ENCODE measurements around the gene SYNDIG1.

DNA sequence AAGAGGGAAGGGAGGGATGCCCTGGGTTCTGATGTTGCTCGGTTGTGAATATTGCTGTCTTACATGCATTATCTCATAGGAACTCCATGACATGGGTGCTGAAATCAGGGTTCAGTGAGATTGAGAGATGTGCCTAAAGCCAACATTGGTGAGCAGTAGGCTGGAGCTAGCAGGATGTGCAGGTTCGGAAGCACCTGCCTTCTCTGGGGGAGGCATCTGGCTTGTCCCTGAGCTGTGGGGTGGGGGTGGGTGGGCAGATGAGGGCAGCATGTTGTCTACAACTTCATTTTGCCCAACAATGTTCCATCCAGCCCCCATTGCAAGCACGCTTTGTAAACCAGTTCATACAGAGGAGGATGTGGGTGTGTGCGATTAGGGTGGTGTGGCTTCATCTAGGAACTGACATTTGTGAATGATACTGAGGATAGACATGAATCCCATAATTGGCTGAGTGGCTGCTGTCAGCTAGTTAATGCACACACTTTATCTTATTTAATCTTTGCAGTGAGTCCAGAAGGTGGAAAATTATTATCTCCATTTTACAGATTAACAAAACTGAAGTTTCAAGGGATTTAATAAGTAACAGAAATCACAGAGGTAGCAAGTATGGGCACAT lies 119.4 kb downstream of the SYNDIG1 start:
- TF ChIP-seq, protein P1, sequence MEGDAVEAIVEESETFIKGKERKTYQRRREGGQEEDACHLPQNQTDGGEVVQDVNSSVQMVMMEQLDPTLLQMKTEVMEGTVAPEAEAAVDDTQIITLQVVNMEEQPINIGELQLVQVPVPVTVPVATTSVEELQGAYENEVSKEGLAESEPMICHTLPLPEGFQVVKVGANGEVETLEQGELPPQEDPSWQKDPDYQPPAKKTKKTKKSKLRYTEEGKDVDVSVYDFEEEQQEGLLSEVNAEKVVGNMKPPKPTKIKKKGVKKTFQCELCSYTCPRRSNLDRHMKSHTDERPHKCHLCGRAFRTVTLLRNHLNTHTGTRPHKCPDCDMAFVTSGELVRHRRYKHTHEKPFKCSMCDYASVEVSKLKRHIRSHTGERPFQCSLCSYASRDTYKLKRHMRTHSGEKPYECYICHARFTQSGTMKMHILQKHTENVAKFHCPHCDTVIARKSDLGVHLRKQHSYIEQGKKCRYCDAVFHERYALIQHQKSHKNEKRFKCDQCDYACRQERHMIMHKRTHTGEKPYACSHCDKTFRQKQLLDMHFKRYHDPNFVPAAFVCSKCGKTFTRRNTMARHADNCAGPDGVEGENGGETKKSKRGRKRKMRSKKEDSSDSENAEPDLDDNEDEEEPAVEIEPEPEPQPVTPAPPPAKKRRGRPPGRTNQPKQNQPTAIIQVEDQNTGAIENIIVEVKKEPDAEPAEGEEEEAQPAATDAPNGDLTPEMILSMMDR (conservative IDR thresholded peaks at IDR 0.05; ENCODE audit: low read depth, low read length), result no peak
- no peak for TF ChIP-seq RAD21 (IDR thresholded peaks at IDR 0.05; ENCODE audit: low read length)
- TF ChIP-seq, protein P2, sequence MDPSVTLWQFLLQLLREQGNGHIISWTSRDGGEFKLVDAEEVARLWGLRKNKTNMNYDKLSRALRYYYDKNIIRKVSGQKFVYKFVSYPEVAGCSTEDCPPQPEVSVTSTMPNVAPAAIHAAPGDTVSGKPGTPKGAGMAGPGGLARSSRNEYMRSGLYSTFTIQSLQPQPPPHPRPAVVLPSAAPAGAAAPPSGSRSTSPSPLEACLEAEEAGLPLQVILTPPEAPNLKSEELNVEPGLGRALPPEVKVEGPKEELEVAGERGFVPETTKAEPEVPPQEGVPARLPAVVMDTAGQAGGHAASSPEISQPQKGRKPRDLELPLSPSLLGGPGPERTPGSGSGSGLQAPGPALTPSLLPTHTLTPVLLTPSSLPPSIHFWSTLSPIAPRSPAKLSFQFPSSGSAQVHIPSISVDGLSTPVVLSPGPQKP (IDR thresholded peaks at IDR 0.05; ENCODE audit: borderline replicate concordance, low read depth, low read length), result no peak
- TF ChIP-seq POLR2A (IDR thresholded peaks at IDR 0.05; ENCODE audit: low read depth, low read length), result no peak
- no peak for TF ChIP-seq CHD1 (IDR thresholded peaks at IDR 0.05; ENCODE audit: low read depth, low read length)
- TF ChIP-seq, protein P3, sequence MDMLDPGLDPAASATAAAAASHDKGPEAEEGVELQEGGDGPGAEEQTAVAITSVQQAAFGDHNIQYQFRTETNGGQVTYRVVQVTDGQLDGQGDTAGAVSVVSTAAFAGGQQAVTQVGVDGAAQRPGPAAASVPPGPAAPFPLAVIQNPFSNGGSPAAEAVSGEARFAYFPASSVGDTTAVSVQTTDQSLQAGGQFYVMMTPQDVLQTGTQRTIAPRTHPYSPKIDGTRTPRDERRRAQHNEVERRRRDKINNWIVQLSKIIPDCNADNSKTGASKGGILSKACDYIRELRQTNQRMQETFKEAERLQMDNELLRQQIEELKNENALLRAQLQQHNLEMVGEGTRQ (IDR thresholded peaks at IDR 0.05; ENCODE audit: low read depth, low read length), result no peak
- no peak for TF ChIP-seq RFX5 (IDR thresholded peaks at IDR 0.05; ENCODE audit: low read depth, low read length)
- TF ChIP-seq SMC3 (IDR thresholded peaks at IDR 0.05; ENCODE audit: low read depth, low read length), result no peak
- no peak for TF ChIP-seq MAZ (IDR thresholded peaks at IDR 0.05; ENCODE audit: borderline replicate concordance, low read depth, low read length)
- no peak for TF ChIP-seq MXI1 (IDR thresholded peaks at IDR 0.05; ENCODE audit: borderline replicate concordance, low read depth, low read length)
- no peak for TF ChIP-seq FOS (IDR thresholded peaks at IDR 0.05; ENCODE audit: low read depth, low read length)
- no peak for TF ChIP-seq MAFK (IDR thresholded peaks at IDR 0.05; ENCODE audit: low read depth, low read length)
- no peak for TF ChIP-seq RCOR1 (IDR thresholded peaks at IDR 0.05; ENCODE audit: insufficient replicate concordance, low read length)
- TF ChIP-seq CEBPB (IDR thresholded peaks at IDR 0.05; ENCODE audit: low read depth, low read length), result no peak

Data from IMR-90 (cell line).